Activated effector memory CD4-positive, alpha-beta T cell treated with anti-CD3 and anti-CD28 coated beads, Interleukin-2, amount 50 U/mL, for 16 hours (primary cell): ENCODE results near the gene HOXA5.

Experiments used
- DNase-seq: peaks from one replicate; pipeline ENCODE4 v3.0.0-alpha.2; 2020

Gene HOXA5

GRCh38 chr7:27170426-27171324 lies 27.2 kb upstream of the HOXA5 start:
- DNase-seq, result no peak

GRCh38 chr7:27169658-27170425 lies 26.4 kb upstream of the HOXA5 start:
- peak; percentile 57 for DNase-seq

DNA sequence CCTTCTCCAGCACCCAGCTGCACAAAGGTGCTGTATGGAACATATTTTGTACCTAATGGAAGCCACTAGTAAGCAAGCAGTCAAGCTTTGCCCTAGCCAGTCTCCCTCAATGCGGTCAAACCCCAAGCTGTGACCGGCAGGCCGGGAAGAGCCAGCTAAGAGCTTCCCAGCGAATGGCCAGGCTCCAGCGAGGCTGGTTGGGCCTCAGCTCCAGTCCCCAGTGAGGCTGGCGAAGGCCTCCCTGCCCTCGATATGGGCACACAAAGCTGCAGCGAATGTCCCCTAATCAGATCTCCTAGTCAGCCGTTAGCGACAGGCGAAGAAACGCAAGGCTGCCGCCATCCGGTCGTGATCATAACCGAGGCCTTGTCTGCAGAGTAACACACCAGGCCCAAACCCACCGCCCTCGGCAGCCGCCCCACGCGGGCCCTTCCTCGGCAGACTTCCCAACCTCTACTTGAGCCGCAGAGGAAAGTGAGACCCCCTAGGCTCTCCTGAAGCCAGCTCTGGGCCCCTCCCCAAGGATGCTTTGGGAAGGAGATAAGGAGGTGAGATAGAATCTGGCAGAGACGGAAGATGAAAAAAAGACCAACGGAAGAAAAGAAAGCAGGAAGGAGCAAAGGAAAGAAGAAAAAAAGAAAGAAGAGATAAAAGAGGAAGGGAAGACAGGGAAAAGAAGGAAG lies 24.9 kb upstream of the HOXA5 start:
- DNase-seq, result no peak

GRCh38 chr7:27167916-27168264 lies 24.4 kb upstream of the HOXA5 start:
- DNase-seq, result no peak

- no peak for DNase-seq
Observed at GRCh38 chr7:27166531-27167505, 23.3 kb upstream of the HOXA5 start.

DNA sequence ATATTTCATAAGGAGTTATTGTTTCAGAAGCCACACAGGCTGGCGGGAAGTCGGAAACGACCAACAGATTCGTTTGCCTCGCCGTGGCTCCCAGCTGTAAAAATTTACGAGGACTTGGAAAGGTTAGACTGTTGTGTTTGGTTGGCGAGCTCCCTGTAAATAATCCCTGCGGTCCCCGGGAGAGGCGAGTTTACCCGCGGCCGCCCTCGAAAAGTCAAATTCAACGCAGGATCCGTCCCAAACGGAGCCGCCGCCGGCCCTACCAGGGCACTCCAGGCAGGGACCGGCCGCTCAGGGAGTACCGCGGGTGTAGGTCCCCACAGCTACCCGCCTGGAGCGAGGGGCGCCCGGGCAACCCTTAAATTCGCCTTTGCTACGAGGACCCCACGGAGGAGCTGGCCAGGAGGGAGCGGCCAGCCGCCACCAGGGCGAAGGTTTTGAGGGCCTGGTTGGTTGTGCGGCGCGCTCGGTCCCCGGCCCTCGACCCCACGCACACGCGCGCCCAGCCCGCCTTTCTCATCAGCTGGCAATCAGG lies 22.6 kb upstream of the HOXA5 start:
- no peak for DNase-seq

DNA sequence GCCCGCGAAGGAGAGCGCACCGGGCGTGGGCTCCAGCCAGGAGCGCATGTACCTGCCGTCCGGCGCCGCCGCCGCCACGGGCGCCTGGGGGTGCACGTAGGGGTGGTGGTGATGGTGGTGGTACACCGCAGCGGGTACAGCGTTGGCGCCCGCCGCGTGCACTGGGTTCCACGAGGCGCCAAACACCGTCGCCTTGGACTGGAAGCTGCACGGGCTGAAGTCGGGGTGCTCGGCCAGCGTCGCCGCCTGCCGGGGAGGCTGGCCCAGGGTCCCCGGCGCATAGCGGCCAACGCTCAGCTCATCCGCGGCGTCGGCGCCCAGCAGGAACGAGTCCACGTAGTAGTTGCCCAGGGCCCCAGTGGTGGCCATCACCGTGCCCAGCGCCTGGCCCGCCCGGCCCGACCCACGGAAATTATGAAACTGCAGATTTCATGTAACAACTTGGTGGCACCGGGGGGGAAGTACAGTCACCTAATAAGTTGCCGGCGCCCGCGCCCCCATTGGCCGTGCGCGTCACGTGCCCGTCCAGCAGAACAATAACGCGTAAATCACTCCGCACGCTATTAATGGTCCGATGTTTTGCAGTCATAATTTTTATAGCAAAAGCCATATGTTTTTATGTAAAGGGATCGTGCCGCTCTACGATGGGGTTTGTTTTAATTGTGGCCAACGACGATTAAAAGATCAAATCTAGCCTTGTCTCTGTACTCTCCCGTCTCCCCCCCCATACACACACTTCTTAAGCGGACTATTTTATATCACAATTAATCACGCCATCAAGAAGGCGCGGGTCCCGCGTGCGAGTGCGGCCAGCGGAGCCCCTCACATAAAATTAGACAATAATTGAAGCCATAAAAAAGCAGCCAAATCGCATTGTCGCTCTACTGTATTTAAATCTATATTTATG lies 21.9 kb upstream of the HOXA5 start, which contains the start of gene HOXA9:
HOXA9 (minus strand) TSS at position 449 of the 907 bp plus-strand sequence; CDS start at position 369, 80 bp downstream.
- peak; percentile 69 for DNase-seq

DNA sequence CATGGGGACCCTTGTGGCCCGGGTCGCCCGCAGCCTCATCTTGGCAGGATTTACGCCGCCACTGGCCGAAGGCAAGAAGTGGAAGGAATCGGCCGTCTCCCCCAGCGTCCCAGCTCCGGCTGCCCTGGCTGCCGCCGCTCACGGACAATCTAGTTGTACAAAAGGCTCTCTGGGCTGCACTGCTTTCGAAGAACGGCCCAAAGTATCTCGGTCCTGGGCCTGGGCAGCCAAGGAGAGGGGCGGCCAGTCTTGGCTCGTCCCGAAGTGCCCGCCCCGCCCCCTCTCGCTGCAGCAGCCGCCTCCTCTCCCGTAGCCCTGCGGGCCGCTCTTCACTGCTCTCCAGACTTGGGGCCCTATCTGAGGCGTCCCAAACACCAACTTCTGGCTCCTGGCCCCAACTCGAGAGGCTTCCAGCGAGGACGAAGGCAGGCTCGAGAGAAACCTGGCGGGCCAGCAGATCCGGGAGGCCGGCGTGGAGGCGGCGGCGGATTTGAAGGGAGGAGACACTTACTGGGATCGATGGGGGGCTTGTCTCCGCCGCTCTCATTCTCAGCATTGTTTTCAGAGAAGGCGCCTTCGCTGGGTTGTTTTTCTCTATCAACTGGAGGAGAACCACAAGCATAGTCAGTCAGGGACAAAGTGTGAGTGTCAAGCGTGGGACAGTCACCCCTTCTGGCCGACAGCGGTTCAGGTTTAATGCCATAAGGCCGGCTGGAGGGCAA lies 21.0 kb upstream of the HOXA5 start:
- no peak for DNase-seq

DNA sequence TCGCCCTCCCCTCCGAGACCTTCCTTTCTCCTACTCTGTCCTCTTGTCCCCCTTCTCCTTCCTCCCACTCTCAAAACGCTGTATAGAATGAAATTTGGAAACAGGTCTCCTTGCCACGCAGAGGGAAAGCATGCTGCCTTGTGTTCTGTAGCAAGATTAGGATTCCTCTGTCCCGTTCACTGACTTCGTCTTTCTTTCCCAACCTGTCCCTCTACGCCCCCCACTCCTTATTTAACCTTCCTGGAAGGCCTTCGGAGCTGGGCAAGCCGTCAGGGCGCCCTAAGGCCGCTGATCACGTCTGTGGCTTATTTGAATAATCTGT lies 20.5 kb upstream of the HOXA5 start:
- DNase-seq, result no peak

GRCh38 chr7:27163288-27164044 lies 20.0 kb upstream of the HOXA5 start:
- peak; percentile 36 for DNase-seq

DNA sequence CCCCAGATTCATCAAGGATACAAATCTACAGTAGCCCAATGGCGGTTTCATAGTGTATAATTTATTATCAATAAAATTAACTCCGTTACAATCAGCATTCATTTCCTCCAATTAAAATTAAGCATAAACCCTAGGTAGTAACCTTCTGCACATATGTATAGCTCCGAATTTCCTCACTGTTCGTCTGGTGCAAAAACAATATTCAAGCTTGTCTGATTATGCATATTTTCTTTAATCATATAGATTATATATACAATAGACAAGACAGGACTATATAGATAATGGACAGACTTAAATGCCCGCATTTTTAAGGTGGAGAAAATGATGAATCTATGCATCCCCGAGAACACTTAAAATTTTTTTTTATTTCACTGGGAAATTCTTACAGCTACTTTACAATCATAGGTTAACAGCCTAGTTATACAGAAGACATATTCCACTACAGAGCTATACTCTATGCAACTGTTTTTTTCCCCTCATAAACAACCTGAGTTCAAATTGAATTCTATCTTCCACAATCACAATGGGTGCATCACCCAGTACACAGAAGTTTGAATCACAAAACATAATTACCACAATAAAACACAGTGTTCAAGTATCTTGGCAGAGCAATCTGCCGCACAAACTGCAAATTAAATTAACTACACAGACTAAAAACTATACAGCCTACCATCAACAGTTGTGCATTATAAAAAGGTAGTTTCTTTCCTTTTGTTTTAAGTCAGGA lies 19.2 kb upstream of the HOXA5 start:
- DNase-seq, result no peak

- DNase-seq, result peak; percentile 50
Observed at GRCh38 chr7:27161721-27162560, 18.5 kb upstream of the HOXA5 start.

DNA sequence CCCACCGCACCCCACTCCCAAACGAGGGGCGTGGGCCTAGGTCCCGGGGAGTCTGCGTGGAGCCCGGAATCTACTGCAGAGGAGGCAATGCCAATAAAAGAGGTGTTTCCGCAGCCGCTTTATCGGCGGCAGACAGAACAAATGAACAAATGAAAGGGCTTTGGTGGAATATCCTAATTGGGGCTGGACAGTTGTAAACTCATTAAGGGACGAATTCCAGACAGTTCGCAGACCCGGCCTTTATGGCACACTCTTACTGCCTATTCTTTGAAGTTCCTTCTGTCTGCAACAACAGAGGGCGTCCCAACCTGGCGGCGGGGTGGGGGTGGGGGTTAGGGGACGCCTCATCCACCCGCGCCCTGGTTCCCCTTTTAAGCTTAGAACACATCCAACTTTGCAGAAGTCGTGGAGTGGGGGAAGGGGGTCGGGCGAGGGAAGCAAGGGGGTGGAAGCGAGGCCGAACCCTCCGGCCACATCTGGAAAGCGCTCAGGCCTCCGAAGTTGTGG lies 17.8 kb upstream of the HOXA5 start:
- DNase-seq, result no peak

- DNase-seq, result peak; percentile 94
Observed at GRCh38 chr7:27160546-27161213, 17.2 kb upstream of the HOXA5 start.

- peak; percentile 67 for DNase-seq
Observed at GRCh38 chr7:27160145-27160545, 16.7 kb upstream of the HOXA5 start.

DNA sequence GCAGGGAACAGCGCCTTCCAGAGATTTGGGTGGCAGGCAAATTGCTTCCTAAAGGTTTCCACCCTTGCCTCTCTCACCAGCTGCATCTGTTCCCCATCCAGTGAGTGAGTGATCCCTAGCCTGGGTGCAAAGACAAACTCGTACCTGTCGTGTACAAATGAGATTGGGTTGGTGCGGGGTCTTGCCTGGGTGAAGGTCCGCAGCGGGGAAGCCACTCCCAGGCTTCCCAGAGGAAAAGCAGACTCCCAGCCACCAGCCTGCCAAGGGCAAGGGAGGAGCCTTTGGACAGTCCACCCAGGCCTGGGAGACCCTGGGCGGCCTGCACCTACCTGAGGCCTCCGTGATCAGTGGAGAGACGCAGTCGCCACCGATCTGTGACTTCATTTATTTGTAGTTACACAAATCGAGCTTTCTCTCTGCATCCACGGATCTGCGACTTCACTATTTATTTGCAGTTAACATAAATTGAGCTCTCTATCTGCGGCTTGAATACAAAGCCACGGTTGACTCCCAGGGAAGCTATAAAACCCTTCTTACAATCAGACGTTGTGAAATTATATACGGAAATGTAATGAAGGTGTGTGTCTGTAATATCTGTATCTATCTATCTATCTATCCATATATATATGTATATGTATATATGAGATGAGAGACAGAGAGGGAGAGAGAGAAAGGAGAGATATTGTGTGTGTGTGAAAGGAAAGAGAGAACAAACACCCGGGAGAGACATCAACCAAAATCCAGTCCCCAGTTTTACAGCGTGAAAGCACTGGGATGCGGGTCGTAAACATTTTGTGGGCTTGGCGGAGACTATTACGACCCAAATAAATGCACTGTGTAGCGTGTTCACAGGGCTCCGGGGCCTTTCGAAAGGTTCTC lies 16.0 kb upstream of the HOXA5 start:
- peak; percentile 34 for DNase-seq
